ACC112 (cell line): ENCODE results near the gene CACNA2D1.

Experiments used
- H2AFZ ChIP-seq: fragments of 200-600 bp; sonication (generic); one replicate; pipeline ENCODE4 v1.6.0; 2017; ENCODE audit warnings: antibody characterized with exemption, low read length; ENCODE audit not compliant: unreplicated experiment
- H3K27ac ChIP-seq: fragments of 200-600 bp; sonication (generic); 2 replicates; pipeline ENCODE4 v1.5.1; 2014; ENCODE audit warnings: low read depth, mild to moderate bottlenecking, antibody characterized with exemption, low read length, moderate library complexity
- H3K27me3 ChIP-seq: fragments of 200-600 bp; sonication (generic); 2 replicates; pipeline ENCODE4 v1.6.1; 2014; ENCODE audit warnings: mild to moderate bottlenecking, antibody characterized with exemption, low read length, moderate library complexity, mixed read lengths; ENCODE audit not compliant: insufficient read depth
- H3K36me3 ChIP-seq: fragments of 200-600 bp; sonication (generic); 2 replicates; pipeline ENCODE4 v1.6.1; 2016; ENCODE audit warnings: mild to moderate bottlenecking, antibody characterized with exemption, low read length, moderate library complexity, mixed read lengths; ENCODE audit not compliant: insufficient read depth
- H3K4me1 ChIP-seq: fragments of 200-600 bp; sonication (generic); one replicate; pipeline ENCODE4 v1.6.1; 2016; ENCODE audit warnings: low read length, mixed read lengths; ENCODE audit not compliant: insufficient read depth, unreplicated experiment, control insufficient read depth
- H3K4me3 ChIP-seq: fragments of 200-600 bp; sonication (generic); 2 replicates; pipeline ENCODE4 v1.5.1; 2014; ENCODE audit warnings: mild to moderate bottlenecking, low read depth, low read length
- H3K79me2 ChIP-seq: fragments of 200-600 bp; sonication (generic); one replicate; pipeline ENCODE4 v1.6.0; 2016; ENCODE audit warnings: low read length; ENCODE audit not compliant: control insufficient read depth, unreplicated experiment, insufficient read depth

The CACNA2D1 gene

GRCh38 chr7:81919494-81919893, 524.1 kb downstream of the CACNA2D1 start:
- no peak overlapping the region for H3K4me3 ChIP-seq
- H3K36me3 ChIP-seq, result no peaks in the 10 kb centered on the region
- H3K27me3 ChIP-seq, result no peaks in the 10 kb centered on the region
- H3K27ac ChIP-seq, result no peak overlapping the region
- no peak overlapping the region for H2AFZ ChIP-seq
- no peaks in the 10 kb centered on the region for H3K4me1 ChIP-seq
- no peaks in the 10 kb centered on the region for H3K79me2 ChIP-seq

GRCh38 chr7:81908220-81908619, 535.4 kb downstream of the CACNA2D1 start:
- no peaks in the 10 kb centered on the region for H3K27me3 ChIP-seq
- no peak overlapping the region for H3K27ac ChIP-seq
- H3K4me3 ChIP-seq, result no peak overlapping the region
- H3K79me2 ChIP-seq, result no peaks in the 10 kb centered on the region
- peaks cover 9% of the 10 kb centered on the region for H3K4me1 ChIP-seq
- no peaks in the 10 kb centered on the region for H3K36me3 ChIP-seq
- peak overlapping the region; percentile 31 for H2AFZ ChIP-seq

- Histone ChIP-seq H3K27ac (no peak overlapping the region), H2AFZ (no peak overlapping the region), H3K36me3 (0 out of 2 replicates have a peak, but pooled peaks cover 2% of the 10 kb centered on the region), H3K79me2 (no peaks in the 10 kb centered on the region), H3K4me1 (peaks cover 1% of the 10 kb centered on the region), H3K27me3 (no peaks in the 10 kb centered on the region), H3K4me3 (no peak overlapping the region)
These were observed 540.5 kb downstream of the CACNA2D1 start for GRCh38 chr7:81903115-81903514.

GRCh38 chr7:81902536-81902935, 541.0 kb downstream of the CACNA2D1 start:
- Histone ChIP-seq H3K36me3 (0 out of 2 replicates have a peak, but pooled peaks cover 2% of the 10 kb centered on the region), H3K4me1 (no peaks in the 10 kb centered on the region), H3K79me2 (no peaks in the 10 kb centered on the region), H3K4me3 (no peak overlapping the region), H3K27ac (no peak overlapping the region), H3K27me3 (no peaks in the 10 kb centered on the region), H2AFZ (no peak overlapping the region)
